KBM-7 (cell line): ENCODE data around the gene CFDP1.
"Not testable (repeated sequence)": the region's sequence is repeated elsewhere in the genome, so short reads cannot be mapped to it uniquely, and the experiment has no call there.

Experiments used
- DNase-seq: peaks from one replicate; pipeline ENCODE4 v3.0.0-alpha.2; 2015
- in situ Hi-C: fragments of 300-500 bp; cut with MboI; formaldehyde crosslinking; loops from 2 replicates; pipeline ENCODE4 v1.14.3; 2020; ENCODE audit warnings: low sequenced_read_pairs, low pct_unique_long_range_greater_than_20kb, mixed read lengths

The CFDP1 gene

DNA sequence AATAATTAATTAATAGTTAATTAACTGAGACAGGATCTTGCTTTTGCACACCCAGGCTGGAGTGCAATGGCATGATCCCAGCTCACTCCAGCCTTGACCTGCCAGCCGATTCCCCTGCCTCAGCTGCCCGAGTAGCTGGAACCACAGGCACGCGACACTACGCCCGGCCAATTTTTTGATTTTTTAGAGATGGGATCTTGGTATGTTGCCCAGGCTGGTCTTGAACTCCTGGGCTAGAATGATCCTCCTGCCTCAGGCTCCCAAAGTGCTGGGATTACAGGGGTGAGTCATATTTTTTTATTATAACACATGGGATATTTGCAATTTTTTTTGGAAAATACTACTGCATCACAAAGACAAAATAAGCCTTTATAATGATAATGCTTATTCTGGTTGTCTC is 151.5 kb downstream of the CFDP1 start:
- DNase-seq: no peak
- in situ Hi-C loops: no loop called here

DNA sequence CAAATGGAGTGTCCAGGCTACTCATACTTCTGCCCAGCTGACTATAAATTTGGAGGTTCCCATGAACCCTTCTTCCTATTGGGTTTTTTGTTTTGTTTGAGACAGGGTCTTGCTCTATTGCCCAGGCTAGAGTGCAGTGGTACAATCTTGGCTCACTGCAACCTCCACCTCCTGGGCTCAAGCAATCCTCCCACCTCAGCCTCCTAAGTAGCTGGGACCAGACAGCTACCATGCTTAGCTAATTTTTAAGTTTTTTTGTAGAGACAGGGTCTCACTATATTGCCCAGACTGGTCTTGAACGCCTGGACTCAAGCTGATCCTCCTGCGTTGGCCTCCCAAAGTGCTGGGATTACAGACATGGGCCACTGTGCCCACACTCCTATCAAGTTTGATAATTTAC is 152.3 kb downstream of the CFDP1 start:
- DNase-seq, in situ Hi-C loops: not testable (repeated sequence)

DNA sequence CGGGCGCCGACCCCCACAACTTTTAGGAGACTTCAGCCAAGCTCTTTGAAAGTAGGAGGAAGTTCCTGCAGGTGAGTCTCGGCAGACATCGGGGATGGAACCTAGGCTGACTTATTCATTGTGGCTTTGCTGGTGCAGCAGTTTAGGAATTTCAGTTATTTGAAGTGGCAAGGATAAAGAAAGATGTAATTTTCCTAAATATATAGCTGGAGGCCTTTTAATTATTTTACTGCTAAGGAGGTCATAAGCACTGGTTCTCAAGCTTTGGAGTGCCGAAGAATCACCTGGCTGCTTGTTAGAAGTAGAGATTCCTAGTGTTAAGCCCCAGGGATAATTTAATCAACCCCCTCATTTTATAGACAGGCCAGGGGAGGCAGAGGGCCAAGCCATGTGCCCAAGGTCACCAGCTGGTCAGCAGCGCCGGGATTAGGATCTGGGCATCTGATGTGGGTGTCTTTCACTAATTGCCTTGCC is 152.9 kb downstream of the CFDP1 start:
- in situ Hi-C loops: no loop called here
- no peak for DNase-seq

DNA sequence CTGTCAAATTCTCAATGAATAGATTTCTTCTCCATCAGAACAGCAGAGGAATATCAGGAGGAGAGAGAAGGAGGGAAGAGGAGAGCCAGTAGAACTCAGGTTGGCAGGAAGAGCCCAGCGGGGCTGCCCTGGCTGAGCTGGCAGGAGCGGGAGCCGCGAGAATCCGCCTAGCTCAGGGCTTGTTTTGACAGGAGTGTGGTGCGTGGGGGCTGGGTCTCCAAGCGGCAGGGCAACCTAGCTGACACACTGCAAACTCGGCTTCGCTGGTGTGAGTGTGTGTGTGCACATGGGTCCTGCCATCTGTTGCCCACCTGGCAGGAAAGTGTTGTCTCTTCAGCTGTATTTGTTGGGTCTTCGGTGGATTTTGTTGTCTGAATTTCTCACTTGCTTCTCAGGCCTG is 154.0 kb downstream of the CFDP1 start:
- no peak for DNase-seq

DNA sequence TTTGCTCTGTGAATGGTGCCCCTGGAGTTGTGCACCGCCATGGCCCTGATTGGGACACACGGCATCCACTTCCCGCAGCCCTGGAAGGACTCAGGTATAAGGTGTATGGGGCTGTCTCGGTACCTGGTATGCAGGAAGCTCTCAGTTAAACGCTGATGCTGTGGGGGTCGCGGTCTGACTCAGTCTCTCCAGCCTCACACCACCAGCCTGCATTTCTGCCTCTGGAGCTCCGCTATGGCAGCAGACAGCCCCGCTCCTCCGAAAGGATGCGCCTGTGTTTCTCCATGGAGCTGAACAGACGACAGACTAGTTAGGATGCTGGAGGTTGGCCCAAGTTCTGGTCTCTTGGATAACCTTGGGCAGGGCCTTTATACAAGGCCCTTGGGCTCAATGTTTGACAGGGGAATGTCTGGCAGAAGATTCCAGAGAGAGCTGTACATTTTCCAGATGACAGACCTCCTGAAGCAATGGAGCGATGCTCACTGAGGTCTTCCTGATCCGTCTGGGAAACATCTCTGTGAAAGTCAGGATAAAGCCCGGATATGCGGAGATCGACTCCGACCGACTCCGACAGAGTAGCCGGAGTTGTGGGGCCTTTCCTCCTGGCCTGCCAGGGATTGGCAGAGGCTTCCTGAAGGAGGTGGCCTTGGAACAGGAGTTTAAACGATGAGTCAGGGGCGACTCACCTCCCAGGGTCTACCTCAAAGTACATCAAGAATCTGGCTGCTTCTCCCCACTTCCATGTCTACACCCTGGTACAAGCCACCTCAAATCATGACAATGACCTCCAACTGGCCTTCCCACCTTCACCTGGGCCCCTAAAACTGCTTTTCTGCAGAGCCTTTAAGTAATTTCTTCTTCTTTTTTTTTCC is 160.0 kb downstream of the CFDP1 start:
- in situ Hi-C loops: no loop called here

More for the DNA sequence above, 154.0 kb downstream of the CFDP1 start:
- in situ Hi-C loops: no loop called here

DNA sequence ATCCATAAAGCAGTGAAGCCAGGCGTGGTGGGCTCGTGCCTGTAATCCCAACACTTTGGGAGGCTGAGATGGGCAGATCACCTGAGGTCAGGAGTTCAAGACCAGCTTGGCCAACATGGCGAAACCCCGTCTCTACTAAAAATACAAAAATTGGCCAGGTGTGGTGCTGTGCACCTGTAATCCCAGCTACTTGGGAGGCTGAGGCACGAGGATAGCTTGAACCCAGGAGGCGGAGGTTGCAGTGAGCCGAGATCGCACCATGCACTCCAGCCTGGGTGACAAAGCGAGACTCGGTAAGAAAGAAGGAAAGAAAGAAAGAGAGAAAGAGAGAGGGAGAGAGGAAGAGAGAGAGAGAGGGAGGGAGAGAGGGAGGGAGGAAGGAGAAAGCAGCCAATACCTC is 160.7 kb downstream of the CFDP1 start:
- DNase-seq, in situ Hi-C loops: not testable (repeated sequence)

More for the DNA sequence above, 160.0 kb downstream of the CFDP1 start:
- DNase-seq: no peak

DNA sequence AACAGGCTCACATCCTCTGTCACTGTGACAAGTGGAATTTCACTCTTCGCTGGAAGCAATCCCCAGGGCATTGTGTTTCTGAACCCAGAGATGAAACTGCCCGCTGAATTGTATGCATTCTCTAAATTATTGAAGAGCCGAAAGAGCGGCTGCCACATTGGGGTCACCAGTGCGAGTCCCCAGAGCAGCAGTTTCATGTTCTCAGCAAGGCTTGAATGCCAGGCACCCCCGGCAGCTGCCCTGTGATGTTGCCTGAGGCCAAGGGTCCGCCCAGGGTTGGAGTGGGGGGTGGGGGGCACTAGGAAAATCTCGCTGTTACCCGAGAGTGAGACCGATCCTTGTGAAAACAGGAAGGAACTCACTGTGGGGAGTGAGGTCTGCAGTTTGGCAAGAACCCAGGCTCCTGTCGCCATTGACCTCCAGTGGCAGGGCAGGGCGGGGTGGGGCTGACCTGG is 161.2 kb downstream of the CFDP1 start:
- peak; percentile 42 for DNase-seq
- in situ Hi-C loops: no loop called here

DNA sequence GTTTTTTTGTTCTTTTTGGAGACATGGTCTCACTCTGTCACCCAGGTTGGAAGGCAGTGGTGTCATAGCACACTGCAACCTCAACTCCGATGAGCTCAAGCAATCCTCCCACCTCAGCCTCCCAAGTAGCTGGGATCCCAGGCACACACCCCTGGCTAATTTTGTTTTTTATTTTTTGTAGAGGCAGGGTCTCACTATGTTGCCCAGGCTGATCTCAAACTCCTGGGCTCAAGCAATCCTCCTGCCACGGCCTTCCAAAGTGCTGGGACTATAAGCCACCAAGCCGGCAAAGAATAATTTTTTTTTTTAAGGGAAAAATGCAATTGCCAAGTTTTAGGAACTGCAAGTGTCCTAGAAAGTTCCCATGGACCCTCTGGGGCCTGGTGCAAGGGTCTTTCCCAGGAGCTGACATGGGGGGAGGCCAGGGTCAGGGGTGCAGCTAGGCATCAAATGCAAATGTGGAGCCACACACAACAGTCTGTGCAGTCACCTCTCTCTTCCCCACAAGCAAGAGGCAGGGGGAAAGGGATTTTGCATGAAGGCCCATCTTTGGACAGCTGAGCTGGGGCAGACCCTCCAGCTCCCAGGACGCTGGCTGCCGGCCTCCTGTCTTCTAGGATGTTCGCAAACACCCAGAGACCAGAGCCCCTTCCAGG is 161.7 kb downstream of the CFDP1 start:
- in situ Hi-C loops: no loop called here
- no peak for DNase-seq

DNA sequence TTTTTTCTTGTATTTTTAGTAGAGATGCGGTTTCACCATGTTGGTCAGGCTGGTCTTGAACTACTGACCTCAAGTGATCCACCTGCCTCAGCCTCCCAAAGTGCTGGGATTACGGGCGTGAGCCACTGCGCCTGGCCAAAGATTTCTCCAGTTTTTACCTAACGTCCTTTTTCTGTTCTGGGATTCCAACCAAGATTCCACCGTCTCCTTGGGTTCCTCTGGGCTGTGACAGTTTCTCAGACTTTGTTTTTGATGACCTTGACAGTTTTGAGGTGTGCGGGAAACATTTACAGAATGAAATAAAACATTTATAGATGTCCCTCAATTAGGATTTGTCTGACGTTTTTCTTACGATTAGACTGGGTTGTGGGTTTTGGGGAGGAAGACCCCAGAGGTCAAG is 163.9 kb downstream of the CFDP1 start:
- DNase-seq, in situ Hi-C loops: not testable (repeated sequence)

DNA sequence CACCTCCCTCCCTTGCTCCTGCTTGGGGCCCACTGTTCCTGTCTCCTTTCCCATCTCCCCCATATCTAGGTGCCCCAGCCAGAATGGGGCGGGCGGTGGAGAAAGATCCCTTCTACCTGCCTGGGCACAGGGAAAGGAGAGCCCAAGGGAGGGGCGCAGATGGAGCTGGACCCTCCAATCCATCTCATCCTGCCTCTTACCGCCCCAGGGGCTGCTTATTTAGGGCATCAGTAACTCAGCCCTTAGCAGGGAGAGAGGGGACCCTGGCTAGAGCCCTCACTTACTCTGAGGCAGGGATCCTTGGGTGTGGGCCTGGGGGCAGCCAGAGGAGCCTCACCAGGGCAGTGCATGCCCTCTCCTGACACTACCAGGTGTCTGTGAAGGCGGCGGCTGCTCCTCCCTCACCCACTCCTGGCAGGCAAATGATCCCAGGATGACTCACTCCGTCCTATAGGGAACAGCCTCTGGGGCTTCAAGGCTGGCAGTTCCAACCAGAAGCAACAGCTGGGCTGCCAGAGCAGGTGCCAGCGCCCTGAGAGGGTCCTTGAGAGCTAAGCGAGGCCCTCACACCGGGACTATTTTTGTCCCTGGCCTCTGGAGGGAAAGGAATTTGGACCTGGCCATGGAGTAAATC is 165.6 kb downstream of the CFDP1 start:
- DNase-seq: no peak
- in situ Hi-C loops: no loop called here

DNA sequence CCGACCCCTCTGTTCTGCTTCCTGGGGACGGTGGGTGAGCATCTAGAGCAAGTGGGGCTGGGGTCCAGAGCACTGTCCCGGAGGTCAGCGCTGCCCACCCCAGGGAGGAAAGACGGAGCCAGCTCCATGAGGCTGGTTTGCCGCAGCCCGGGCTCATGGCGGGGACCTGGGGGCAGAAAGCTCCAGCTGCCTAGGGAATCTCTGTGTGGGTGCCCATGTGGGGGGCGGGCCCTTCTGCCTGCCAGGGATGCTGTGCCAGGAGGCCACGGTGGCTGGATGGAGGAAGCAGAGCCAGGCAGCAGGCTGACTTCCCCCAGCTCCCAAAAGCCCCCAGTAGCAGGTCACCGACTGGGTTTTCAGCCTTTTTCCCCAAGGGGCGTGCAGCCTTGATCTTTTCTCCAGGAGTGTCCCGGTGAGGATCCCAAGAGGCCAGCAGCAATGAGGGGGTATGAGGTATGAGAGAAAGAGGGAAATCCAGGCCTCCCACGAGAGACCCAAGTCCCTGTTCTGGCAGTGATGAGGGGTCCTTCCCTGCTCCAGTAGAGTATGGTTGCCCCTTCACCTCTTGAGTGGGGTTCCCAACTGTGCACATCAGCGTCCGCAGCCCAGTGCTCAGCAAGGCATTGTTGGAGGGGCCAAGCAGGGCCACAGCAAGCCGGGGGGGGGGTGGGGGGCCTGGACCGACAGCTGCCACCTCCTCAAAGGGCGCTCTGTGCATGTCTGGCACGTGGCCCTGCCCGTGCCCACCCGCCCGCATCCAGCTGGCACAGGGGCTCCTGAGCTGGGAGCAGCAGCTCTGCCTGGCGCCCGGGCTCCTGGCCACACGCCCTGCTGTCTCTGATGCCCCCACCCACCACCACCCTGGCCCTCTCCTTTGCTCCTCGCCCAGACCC is 166.3 kb downstream of the CFDP1 start:
- in situ Hi-C loops: no loop called here
- DNase-seq: no peak

DNA sequence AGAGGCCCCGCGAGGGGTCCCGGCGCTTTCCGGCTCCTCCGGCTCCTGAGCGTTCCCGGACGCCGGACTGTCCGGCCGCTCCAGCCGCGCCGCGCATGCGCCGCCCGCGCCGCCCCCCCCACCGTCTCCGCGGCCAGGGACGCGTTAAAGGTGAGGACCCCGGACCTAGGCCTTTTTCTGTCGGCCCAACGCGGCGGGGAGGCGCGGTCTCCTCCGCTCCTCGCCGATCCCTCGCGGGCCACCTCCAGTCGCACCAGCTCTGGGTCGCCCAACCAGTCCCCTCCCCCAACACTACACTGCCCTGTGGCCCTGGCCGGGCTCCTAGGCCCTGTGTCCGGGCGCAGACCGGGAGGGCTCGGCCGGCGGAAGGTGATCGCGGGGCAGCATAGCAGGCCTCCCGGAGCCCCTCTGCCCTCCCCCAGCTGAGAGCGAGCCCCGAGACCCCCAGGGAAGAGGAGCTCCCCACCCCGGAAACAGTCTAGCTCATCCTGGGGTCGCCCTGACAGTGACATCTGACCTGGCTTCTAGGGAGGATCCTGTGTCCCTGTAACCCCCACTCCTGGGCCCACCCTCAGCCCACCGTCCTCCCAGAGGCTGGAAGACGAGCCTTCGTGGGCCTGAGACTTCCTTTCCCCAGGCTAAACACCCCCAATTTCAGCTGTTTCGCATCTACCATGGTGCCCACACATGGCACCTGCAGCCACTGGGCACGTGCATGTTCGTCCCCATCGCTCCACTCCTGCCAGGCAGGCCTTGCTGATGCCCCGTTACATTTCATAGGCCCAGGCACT is 167.2 kb downstream of the CFDP1 start:
- no peak for DNase-seq
- in situ Hi-C loops: no loop called here

DNA sequence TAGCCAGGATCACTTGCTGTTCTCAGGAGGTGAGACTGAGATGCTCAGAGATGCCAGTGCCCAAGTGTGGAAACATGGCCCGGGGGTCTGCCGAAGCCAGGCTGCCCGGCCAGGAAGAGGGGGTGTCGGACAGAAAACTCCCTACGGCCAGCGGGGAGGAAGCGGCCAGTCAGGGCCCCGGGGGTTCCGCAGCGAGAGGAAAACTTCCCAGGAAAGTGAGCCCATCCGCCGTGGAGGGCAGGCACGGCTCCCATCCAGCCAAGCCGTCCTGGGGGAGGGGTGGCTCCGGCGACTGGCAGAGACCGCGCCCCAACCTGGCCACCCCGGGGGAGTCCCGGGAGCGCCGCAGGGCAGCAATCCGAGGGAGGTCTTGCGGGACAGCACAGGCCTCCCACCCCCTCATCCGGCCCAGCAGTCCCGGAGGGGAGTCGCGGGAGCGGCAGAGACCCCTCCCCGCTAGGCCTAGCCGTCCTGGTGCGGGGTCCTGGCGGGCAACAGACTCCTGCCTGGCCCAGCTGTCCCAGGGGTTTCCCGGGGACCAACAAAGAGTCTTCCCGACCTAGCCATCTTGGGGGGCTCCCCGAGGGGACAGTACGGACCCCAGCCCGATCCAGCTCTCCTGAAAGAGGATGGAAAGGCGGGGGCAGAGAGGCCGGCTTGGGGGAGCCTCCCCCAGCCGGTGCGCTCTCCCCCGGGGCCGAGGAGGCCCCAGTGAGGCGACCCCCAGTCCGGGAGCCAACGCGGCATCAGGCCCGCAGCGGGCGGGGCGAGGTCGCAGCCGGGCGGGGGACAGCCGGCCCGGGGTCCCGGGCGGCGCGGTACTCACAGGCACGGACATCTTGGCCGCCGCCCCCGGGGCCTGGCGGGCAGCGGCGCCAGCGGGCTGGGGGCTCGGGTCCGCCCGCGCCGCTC is 168.0 kb downstream of the CFDP1 start:
- DNase-seq: no peak
- in situ Hi-C loops: no loop called here

DNA sequence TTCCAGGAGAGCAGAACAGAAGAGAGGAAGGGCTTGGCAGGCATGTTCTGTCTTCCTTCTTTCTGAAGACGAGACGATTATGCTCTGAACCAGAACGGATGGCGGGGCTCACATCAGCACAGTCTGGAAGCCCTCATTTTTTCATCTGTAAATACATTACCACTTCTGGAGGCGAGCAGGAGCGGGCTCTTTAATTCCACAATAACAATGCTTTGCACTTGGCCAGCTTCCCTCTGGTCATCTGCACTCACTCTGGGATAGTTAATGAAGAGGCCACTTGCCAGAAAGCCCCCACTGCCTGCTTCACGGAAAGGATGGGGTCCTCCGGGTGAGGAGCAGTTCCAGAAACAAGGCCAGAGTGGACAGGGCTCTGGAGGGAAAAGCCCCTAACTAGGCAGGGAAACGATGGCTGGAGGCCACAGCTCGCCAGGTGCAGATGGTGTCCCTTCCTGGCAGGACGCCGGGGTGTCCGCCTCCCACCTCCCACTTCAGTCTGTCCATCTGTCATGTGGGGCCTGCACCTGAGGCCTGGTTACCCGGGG is 168.8 kb downstream of the CFDP1 start:
- no peak for DNase-seq
- in situ Hi-C loops: no loop called here

DNA sequence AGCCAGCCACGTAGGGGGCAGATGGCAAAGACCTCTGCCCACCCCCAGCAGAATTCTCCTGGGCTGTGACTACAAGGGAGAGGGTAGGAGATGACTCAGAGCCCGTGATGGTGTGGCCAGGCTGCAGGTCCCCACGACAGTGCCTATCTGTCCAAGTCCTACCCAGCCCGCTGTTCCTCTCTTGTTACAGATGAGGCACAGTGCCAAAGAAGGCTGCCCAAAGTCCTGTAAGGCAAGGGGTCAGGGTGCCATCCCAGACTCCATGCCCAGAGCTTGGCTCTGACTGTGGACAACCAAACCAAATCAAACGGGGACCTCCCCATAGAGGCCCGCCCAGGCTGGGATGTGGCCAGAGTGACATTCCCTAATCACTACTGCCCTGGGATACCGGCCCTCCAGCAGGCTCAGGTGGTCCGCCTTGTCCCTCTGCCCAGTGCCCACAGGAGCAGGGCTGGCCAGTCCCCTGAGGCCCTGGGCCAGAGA is 169.3 kb downstream of the CFDP1 start:
- DNase-seq: no peak
- in situ Hi-C loops: no loop called here

DNA sequence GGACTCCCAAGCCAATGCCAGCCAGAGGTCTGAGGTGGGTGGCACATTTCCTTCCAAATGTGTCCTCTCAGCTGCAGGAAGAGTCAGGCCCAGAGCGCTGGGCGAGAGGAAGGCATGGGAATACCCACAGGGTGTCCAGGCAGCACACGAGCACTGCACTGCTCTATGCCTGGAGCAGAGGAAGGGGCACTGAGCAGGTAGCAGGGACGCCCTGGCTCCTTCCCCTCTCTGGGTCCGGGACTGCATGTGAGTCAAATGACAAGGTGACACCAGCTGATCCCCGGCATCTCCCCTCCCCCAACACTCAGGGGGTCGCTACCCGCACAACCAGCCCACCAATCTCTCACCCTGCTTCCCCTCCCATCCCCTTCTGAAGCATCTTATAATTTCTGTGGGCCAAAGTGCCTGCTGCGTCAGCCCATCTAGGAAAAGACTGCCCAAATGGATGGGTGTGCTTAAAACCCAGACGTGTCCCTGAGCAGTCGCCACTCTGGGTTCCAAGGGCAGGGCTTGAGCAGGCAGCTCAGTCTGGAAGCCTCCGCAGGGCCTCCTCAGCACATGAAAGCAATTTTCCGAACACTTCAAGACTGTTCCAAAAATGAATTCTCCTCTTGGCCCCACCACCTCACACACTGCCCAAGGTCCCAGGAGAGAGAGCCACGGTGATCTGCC is 169.9 kb downstream of the CFDP1 start:
- DNase-seq: no peak

DNA sequence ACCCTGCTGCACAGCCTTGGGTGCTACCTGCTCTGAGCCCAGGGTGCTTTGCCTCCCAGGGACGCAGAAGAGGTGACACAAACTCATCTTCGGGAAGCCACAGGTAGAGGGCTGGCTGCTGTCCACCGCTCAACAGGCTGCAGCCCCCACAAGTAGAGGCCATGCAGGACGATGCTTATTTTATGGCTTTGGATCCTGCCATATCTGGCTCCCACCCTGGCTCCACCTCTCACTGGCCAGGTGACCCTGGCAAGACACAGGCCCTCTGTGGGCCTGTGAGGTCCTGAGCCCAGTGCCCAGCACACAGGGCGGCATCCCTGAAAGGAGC is 170.5 kb downstream of the CFDP1 start:
- DNase-seq: no peak
- in situ Hi-C loops: no loop called here

More for the DNA sequence above, 169.9 kb downstream of the CFDP1 start:
- in situ Hi-C loops: no loop called here
